Activated effector memory CD4-positive, alpha-beta T cell treated with Interleukin-2 at 50 U/mL for 16 hours (primary cell): ENCODE measurements around the gene LOXHD1.

Source experiments
- DNase-seq: peaks from one replicate; pipeline ENCODE4 v3.0.0-alpha.2; 2020

The LOXHD1 gene

DNA sequence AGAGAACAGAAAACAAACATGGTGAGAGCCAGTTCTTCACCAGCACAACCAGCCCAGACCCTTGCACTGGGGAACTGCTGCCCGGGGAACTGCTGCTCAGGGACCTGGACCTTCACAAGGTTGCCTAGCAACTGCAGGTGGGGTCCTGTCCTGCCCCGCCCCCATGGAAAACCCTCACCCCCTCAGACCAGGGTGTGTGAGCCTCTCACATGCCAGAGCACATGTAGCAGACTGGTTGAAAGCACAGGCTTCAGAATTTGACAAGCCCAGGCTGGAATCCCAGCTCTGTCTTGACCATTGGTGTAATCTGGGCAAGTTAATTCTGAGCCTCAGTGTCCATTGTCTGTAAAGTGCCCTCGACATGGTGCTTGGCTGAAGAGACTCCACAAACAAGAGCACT is 118.6 kb downstream of the LOXHD1 start:
- DNase-seq, result no peak

DNA sequence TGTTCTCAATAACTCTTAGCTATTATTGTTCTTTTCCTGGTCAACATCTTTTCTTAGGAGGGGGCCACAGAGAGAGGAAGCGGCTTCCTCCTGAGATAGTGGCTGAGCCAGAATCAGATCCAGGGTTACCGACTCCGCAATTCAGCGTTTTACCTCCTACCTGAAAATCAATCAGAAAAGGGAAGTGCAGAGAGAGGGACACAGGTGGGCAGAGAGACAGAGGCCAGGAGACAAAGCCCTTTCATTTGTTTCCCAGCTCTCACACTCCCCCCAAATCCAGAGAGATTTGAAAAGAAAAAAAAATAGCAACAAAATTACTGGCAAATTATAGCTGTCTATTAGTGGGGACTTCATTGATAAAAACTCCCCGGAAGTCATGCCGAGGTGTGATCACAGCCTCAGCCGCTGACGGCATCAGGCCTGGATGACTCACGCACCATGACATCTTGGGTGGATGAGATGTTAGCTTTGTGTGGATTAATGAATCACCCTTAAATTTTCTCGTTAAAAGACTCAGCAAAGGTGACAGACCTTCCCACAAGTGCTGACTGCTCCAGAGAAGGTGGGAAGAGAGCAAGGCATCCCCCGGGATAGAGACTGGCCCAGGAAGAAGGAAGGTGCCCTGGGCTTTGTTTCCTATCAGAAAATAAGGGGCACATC is 120.7 kb downstream of the LOXHD1 start:
- no peak for DNase-seq

GRCh38 chr18:46531482-46531881 is 125.5 kb downstream of the LOXHD1 start:
- DNase-seq, result no peak

DNA sequence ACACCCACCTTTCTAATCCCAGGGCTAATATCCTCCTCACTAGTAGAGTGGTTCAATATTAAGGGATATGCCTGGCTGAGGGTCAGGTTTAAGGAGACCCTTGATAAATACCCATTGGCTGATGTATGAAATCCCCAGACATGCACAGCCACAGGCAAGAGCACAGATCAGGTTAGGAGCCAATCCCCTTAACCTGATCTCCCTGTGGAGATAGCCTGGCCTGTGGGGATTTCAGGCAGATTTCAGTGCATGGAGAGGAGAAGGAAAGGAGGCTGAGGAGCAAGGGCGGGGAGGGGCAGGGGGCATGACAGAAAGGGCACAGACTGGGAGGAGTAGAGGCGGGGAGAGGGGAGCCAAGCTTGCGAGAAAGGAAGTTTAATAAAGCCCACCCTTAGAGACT is 129.0 kb downstream of the LOXHD1 start:
- DNase-seq, result no peak

DNA sequence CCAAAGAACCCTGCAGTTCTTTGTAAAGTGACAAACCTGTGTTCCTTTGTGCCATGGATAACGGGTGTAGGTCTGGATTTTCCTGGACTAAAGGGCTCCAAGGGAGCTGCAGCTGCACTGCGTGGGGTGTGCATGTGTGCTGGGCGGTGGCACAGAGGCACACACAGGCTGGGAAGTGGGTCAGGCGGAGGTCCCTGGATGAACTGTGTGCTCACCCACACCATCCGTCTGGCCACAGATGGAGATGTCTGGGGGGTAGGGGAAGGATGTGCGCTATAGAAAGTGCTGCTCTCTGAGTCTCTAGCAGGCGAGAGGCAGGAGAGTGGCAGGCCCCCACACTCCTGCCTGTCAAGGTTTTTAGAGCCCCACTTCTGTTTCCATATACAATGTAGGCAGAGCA is 137.2 kb downstream of the LOXHD1 start:
- DNase-seq, result no peak

DNA sequence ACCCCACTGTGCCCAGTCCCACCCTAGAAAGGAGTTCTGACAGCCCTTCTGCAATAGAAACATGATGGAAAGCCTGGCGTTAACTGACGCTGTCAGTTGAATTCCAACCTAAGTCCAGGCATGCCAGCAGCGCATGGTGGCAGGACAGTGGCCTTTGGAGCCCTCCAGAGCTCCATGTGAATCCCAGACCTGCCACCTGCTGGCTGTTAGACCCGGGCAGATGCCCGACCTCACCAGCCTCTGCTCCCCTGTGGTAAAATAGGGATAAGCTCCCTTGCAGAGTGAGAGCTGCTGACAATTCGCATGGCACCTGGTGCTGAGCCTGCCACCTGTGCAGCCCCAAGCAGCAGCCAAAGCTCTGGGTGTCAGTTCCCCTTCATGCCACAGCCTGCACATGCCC is 138.6 kb downstream of the LOXHD1 start:
- no peak for DNase-seq

GRCh38 chr18:46516555-46516954 is 140.5 kb downstream of the LOXHD1 start:
- no peak for DNase-seq

DNA sequence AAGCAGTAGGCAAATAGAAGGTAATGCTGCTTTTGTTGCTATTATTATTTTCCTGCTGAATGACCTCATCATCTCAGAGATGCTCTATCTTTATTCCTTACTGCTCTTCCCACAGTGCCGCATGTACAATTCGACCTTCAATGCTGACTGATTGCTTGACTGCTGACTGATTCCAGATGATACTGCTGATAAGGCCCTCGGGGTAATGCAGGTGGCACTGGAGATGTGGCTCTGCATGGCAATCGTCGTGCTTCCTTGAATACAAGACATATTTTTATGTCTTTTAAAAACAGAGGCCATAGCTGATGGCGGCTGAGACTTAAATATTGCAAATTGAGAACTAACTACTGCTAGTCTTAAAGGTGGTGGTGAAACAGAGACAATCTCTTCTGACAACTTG is 146.6 kb downstream of the LOXHD1 start:
- no peak for DNase-seq

DNA sequence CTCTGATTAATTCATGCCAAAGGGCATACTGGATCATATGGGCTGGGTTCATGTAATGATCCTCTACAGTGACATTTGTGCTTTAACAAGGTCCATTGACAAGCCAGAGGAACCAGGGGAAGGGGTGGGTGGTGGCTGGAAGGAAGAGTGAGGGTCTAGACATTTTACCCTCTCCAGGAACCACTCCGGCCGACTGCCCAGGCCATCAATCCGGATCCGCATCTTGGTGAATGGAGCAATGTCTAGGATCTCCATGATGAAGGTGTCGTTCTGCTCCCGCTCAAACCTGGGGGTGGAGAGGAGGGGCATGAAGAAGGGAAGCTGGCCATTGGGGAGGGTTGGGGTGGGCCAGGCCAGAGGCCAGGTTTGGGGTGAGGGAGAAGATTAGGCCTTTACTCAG is 147.5 kb downstream of the LOXHD1 start:
- no peak for DNase-seq

GRCh38 chr18:46506974-46507586 is 149.9 kb downstream of the LOXHD1 start:
- DNase-seq, result no peak

DNA sequence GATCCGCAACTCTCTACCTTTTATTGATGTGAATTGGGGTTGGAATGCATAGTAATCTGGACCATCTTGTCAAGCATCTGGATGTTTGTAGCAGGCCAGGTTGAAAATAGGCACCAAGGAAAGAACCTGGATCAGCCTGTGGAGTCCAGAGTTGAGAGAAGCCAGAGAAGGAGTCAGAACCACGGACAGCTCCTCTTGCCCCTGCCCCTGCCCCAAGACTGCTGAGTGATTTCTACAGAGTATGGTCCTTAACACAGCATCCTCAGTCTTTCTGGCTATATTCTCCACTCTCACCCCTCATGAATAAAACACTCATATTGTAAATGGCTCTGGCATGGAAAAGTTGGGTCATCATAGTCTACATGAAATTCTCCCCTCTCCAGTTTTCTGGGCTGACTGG is 154.6 kb downstream of the LOXHD1 start:
- DNase-seq, result no peak

DNA sequence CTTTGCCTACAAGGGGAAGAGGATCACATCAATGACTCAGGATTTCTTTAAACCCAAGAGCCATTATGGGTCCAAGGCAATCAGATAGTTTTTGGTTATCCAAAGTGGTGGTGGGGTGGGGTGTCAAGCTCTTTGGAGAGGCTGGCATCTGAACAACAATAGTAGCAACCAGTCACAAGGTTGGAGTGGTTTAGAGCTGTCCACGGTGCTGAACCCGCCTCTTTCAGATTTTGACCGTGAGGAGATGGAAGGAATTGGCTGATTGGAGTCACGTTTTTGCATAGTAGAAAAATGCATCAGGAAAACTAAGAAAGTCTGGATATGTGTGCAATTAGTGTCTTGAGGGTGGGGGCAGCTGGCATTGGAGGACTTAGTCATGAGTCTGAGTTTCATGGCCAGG is 159.9 kb downstream of the LOXHD1 start:
- DNase-seq, result no peak

DNA sequence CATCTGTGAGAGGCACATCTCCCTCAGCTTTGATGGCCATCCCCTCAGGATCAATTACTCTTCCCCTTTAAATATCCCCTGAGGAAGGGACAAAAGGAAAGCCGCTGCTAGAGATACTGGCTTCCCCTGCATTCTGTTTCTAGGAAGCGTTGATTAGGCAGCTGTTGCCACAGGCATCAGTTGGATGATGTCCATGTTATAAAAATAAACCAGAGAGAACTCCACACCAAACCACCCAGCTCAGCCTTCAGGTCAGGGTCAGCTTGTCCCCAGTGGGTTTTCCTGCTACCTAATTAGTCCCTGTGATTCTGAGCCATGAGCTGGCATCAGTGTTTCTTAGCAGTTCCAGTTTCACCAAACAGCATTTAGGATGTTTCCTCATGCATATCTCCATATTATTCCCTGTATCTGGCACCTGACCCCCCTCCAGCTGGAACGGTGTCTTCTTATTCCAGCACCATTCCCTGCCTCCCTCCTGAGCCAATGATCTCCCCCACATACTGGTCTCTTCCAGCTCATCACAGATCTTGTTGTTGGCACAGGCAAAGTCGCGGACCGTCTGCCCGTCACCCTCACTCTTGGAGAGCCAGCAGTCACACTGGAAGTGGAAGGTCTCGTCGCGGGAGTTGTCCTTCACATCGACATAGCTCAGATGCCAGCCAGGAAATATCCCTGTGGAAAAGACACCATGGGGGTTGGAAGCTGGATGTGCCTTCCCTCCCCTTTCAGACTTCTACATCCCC is 168.4 kb downstream of the LOXHD1 start:
- no peak for DNase-seq

DNA sequence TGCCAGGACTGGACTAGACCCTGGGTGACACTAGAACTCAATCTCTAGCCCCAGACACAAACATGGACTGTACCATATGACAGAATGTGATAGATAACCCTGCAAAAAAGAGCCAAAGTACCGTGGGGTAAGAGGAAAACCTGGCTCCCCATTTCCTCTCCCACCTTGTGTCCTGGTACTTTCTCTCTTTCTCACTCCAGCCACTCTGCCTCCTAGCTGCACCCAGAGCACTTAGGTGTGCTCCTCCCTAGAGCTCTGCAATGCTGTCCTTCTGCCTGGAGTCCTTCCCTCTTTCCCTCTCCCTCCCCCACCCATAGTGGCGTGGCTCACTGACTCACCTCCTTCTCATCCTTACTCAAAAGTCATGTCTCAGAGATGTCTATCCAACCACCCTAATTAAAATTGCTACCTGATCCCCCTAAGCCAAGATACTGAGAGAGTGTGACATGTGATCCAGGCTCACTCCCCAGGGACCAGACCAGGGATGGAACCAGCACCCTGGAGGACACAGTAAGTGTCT is 171.3 kb downstream of the LOXHD1 start:
- DNase-seq, result no peak

- no peak for DNase-seq
Observed at GRCh38 chr18:46484971-46485370, 172.0 kb downstream of the LOXHD1 start.

DNA sequence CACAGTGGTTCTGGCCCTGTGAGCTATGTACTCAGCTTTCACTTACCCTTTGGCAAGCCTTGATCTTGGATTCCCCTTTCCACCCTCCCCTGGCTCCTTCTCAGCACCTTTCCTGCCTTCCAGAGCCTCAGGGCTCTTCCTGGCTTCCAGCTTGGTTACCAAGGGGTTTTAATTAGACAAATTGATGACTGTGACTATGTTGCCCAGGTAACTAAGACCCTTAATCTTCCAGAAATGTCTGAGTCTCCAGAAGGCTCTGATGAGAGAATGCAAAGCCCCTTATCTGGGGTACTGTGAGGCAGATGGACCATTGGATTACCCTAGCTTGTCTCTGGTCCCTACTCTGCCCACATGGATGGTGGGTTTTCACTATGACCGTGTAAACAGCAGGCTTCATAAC is 174.2 kb downstream of the LOXHD1 start:
- no peak for DNase-seq

DNA sequence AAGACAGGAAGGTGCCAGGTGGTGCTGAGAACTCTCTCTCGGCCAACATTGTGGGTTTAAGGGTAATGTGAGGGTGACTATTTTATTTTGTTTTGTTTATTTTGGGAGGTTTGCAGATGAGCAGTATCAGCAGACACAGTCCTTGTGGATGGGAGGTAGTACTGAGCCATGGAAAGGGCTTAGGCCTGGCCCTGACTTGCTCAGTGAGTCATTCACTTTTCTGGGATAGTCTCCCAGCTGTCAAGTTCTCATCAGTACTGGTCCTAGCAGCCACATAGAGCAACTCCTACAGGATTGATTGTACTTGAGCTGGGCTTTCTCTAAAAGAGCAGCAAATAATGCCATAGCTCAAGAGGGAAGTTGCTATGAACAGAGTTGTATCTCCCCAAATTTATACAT is 175.2 kb downstream of the LOXHD1 start:
- DNase-seq, result no peak

- peak; percentile 42 for DNase-seq
Observed at GRCh38 chr18:46481048-46481846, 175.8 kb downstream of the LOXHD1 start.

GRCh38 chr18:46480226-46480625 is 176.8 kb downstream of the LOXHD1 start:
- DNase-seq, result no peak

GRCh38 chr18:46478796-46479195 is 178.2 kb downstream of the LOXHD1 start:
- DNase-seq, result no peak

GRCh38 chr18:46477425-46478011 is 179.5 kb downstream of the LOXHD1 start:
- no peak for DNase-seq

GRCh38 chr18:46475390-46475752 is 181.6 kb downstream of the LOXHD1 start:
- no peak for DNase-seq
